Measurements from ENCODE around the gene TNNT2. TPM values are rescaled to one million over a fixed set of nuclear protein-coding genes. Genes with fewer than 3 reads are reported as not detected.

TNNT2 gene
- total RNA-seq, 1 donor, result not detected

DNA sequence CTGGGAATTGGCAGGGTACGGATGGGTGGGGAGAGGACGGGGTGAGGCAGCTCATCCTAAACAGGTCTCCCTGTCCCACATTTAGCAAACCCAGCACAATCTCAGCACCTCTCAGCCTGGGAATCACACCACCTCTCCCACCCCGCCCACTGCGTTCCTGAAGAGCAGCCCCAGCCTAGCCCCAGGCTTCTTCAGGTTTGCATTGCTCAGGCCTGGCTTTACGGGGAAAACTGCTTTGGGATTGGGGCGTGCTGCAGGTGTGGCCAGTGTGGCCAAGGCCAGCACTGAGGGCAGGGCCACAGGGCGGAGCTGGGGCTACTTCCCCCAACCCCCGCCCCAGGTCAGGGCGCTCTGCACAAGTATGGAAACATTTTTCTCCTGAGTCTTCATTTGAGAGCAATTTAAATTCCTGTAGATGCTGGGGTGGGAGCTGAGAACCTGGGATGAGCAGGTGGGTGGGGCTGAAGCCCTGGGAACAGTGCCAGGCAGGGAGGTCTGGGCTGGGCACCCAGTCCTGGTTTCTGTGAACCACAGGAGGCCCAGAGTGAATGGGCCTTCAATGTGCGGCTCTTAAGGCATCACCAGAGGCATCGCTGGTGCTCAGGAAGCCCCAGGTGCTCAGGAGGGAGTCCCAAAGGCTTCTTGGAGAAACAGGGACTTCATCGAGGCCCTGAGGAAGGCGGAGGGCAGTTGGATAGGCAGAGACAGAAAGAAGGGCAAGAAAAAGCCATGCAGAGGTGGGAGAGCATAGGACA lies 24.1 kb downstream of the TNNT2 start:
- no peak overlapping the region for H2AFZ ChIP-seq (ENCODE audit: low read length)
- H3K4me1 ChIP-seq (ENCODE audit: insufficient read depth, low read length), result no peaks in the 10 kb centered on the region
- H3K4me2 ChIP-seq (ENCODE audit: insufficient read depth, low read length), result no peak overlapping the region
- no peaks in the 10 kb centered on the region for H3K9me3 ChIP-seq (ENCODE audit: low read depth, low read length)
- DNase-seq (ENCODE audit: insufficient read length, low spot score, missing footprints), result peak; percentile 74
- no peaks in the 10 kb centered on the region for H4K20me1 ChIP-seq (ENCODE audit: insufficient read depth, low read length)
- H3K4me3 ChIP-seq (ENCODE audit: insufficient read depth, low read length), result no peak overlapping the region
- no peak overlapping the region for H3K27ac ChIP-seq (ENCODE audit: low read depth, low read length)
- H3K27me3 ChIP-seq (ENCODE audit: insufficient read depth, low read length), result peaks cover 6% of the 10 kb centered on the region
- no peaks in the 10 kb centered on the region for H3K36me3 ChIP-seq (ENCODE audit: insufficient read depth, low read length)
- TF ChIP-seq, protein P1, sequence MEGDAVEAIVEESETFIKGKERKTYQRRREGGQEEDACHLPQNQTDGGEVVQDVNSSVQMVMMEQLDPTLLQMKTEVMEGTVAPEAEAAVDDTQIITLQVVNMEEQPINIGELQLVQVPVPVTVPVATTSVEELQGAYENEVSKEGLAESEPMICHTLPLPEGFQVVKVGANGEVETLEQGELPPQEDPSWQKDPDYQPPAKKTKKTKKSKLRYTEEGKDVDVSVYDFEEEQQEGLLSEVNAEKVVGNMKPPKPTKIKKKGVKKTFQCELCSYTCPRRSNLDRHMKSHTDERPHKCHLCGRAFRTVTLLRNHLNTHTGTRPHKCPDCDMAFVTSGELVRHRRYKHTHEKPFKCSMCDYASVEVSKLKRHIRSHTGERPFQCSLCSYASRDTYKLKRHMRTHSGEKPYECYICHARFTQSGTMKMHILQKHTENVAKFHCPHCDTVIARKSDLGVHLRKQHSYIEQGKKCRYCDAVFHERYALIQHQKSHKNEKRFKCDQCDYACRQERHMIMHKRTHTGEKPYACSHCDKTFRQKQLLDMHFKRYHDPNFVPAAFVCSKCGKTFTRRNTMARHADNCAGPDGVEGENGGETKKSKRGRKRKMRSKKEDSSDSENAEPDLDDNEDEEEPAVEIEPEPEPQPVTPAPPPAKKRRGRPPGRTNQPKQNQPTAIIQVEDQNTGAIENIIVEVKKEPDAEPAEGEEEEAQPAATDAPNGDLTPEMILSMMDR (IDR thresholded peaks at IDR 0.05; ENCODE audit: extremely low read depth, low read depth, low read length), result no peak
- H3K79me2 ChIP-seq (ENCODE audit: insufficient read depth, low read length), result no peaks in the 10 kb centered on the region

DNA sequence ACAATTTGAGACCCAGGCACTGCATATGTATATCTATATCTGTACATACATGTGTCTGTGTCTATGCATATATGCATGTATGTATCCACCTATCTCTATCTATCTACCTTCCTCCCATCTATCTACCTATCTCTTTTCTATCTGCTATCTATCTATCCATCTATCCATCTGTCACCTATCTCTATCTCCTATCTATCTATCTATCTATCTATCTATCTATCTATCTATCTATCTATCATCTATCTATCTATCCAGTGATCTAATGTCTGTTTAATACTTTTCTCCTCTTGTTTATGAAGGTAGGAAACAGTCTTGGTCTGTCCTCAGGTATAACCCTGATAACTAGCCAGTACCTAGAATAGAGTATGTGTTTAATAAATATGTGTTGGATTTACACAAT lies 25.9 kb downstream of the TNNT2 start:
- H3K4me1 ChIP-seq (ENCODE audit: insufficient read depth, low read length), result no peaks in the 10 kb centered on the region
- no peak overlapping the region for H3K4me3 ChIP-seq (ENCODE audit: insufficient read depth, low read length)
- H4K20me1 ChIP-seq (ENCODE audit: insufficient read depth, low read length), result no peaks in the 10 kb centered on the region
- H3K4me2 ChIP-seq (ENCODE audit: insufficient read depth, low read length), result no peak overlapping the region
- H3K79me2 ChIP-seq (ENCODE audit: insufficient read depth, low read length), result no peaks in the 10 kb centered on the region
- no peak overlapping the region for H2AFZ ChIP-seq (ENCODE audit: low read length)
- H3K36me3 ChIP-seq (ENCODE audit: insufficient read depth, low read length), result no peaks in the 10 kb centered on the region
- no peak overlapping the region for H3K27ac ChIP-seq (ENCODE audit: low read depth, low read length)
- no peaks in the 10 kb centered on the region for H3K9me3 ChIP-seq (ENCODE audit: low read depth, low read length)
- DNase-seq (ENCODE audit: insufficient read length, low spot score, missing footprints), result no peak
- TF ChIP-seq, protein P1 (IDR thresholded peaks at IDR 0.05; ENCODE audit: extremely low read depth, low read depth, low read length), result no peak
- peaks cover 6% of the 10 kb centered on the region for H3K27me3 ChIP-seq (ENCODE audit: insufficient read depth, low read length)

DNA sequence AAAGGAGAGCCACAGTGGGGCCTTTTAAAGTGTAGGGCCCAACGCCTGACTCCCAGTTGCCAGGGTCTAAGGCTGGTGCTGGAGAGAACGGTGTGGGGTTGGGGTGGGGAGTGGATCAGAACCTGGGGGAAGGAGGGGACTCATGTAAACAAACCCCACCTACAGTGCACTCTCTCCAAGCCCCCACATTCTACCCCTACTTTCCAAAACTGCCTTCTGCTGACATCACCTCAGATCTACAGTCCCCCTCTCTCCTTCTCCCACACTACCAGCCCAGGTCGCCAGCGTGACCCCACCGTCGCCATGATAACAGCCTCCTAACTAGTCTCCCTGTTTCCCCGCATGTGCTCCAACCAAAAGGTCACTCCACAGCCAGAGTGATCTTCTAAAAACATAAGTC lies 26.6 kb downstream of the TNNT2 start:
- Histone ChIP-seq H3K9me3 (ENCODE audit: low read depth, low read length) (no peaks in the 10 kb centered on the region), H3K4me1 (ENCODE audit: insufficient read depth, low read length) (no peaks in the 10 kb centered on the region), H3K4me3 (ENCODE audit: insufficient read depth, low read length) (no peak overlapping the region), H3K79me2 (ENCODE audit: insufficient read depth, low read length) (no peaks in the 10 kb centered on the region), H2AFZ (ENCODE audit: low read length) (no peak overlapping the region), H4K20me1 (ENCODE audit: insufficient read depth, low read length) (no peaks in the 10 kb centered on the region), H3K36me3 (ENCODE audit: insufficient read depth, low read length) (no peaks in the 10 kb centered on the region), H3K27me3 (ENCODE audit: insufficient read depth, low read length) (peaks cover 4% of the 10 kb centered on the region), H3K4me2 (ENCODE audit: insufficient read depth, low read length) (no peak overlapping the region), H3K27ac (ENCODE audit: low read depth, low read length) (no peak overlapping the region)
- TF ChIP-seq, protein P1 (IDR thresholded peaks at IDR 0.05; ENCODE audit: extremely low read depth, low read depth, low read length), result no peak
- no peak for DNase-seq (ENCODE audit: insufficient read length, low spot score, missing footprints)

DNA sequence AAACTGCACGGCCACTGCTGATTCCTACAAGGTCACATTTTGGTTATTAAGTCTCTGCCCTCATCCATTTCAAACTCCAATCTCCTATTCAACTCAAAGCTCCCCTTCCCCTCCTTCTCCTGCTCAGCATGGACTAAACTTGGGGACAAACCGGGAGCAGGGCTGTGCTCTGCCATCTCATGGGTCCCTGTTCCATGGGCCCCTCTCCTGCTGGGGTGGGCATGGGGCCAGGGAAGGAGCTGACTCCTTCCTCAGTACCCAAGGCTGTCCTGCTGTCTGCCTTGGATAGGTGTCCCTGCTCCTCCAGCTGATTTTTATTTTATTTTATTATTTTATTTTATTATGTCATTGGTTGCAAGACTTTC lies 27.1 kb downstream of the TNNT2 start:
- TF ChIP-seq, protein P1 (IDR thresholded peaks at IDR 0.05; ENCODE audit: extremely low read depth, low read depth, low read length), result no peak
- Histone ChIP-seq H3K36me3 (ENCODE audit: insufficient read depth, low read length) (no peaks in the 10 kb centered on the region), H3K4me1 (ENCODE audit: insufficient read depth, low read length) (no peaks in the 10 kb centered on the region), H4K20me1 (ENCODE audit: insufficient read depth, low read length) (no peaks in the 10 kb centered on the region), H3K9me3 (ENCODE audit: low read depth, low read length) (no peaks in the 10 kb centered on the region), H2AFZ (ENCODE audit: low read length) (no peak overlapping the region), H3K4me3 (ENCODE audit: insufficient read depth, low read length) (no peak overlapping the region), H3K27ac (ENCODE audit: low read depth, low read length) (no peak overlapping the region), H3K79me2 (ENCODE audit: insufficient read depth, low read length) (no peaks in the 10 kb centered on the region), H3K27me3 (ENCODE audit: insufficient read depth, low read length) (peaks cover 2% of the 10 kb centered on the region), H3K4me2 (ENCODE audit: insufficient read depth, low read length) (no peak overlapping the region)
- DNase-seq (ENCODE audit: insufficient read length, low spot score, missing footprints), result no peak
